ENCODE measurements around the gene CHI3L1.

DNA sequence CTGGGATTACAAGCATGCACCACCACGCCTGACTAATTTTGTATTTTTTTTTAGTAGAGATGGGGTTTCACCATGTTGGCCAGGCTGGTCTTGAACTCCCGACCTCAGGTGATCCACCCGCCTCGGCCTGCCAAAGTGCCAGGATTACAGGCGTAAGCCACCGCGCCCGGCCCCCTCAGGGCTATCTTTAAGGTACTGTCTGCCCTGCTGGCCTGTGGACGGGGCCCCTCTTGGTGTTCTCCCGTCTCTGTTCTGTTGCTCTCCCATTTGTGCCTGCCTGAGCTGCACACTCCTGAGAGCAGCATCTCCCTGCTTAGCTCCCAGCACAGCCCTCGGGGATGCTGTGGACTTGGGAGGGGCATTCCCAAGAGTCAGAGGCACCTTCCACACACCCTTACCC lies 24.8 kb downstream of the CHI3L1 start:
- TF ChIP-seq, protein P1, sequence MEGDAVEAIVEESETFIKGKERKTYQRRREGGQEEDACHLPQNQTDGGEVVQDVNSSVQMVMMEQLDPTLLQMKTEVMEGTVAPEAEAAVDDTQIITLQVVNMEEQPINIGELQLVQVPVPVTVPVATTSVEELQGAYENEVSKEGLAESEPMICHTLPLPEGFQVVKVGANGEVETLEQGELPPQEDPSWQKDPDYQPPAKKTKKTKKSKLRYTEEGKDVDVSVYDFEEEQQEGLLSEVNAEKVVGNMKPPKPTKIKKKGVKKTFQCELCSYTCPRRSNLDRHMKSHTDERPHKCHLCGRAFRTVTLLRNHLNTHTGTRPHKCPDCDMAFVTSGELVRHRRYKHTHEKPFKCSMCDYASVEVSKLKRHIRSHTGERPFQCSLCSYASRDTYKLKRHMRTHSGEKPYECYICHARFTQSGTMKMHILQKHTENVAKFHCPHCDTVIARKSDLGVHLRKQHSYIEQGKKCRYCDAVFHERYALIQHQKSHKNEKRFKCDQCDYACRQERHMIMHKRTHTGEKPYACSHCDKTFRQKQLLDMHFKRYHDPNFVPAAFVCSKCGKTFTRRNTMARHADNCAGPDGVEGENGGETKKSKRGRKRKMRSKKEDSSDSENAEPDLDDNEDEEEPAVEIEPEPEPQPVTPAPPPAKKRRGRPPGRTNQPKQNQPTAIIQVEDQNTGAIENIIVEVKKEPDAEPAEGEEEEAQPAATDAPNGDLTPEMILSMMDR (IDR thresholded peaks at IDR 0.05) = no peak
- TF ChIP-seq POLR2A (IDR thresholded peaks at IDR 0.05) = no peak
